RWPE2 (cell line): Measurements from ENCODE around the gene MPC2.
"Not testable (repeated sequence)": the region's sequence is repeated elsewhere in the genome, so short reads cannot be mapped to it uniquely, and the experiment has no call there.

Source experiments
- ATAC-seq: fragments of 200-7000 bp; cut with Tn5 transposase; 3 replicates; pipeline ENCODE4 v1.9.1; 2021; ENCODE audit warnings: low read depth
- DNase-seq: peaks from one replicate; pipeline ENCODE4 v3.0.0-alpha.2; 2020; ENCODE audit warnings: low spot score
- H3K27ac ChIP-seq: fragments of 450-650 bp; 2 replicates; pipeline ENCODE4 v1.5.1; 2017; ENCODE audit warnings: mild to moderate bottlenecking; ENCODE audit not compliant: poor library complexity, severe bottlenecking
- H3K27me3 ChIP-seq: fragments of 250-450 bp; sonication (Bioruptor Pico); 2 replicates; pipeline ENCODE4 v1.5.1; 2021; ENCODE audit warnings: mild to moderate bottlenecking, moderate library complexity; ENCODE audit not compliant: insufficient read depth, poor library complexity, severe bottlenecking
- H3K36me3 ChIP-seq: fragments of 250-450 bp; sonication (Bioruptor Pico); 2 replicates; pipeline ENCODE4 v1.5.1; 2020; ENCODE audit warnings: low read depth, mild to moderate bottlenecking, moderate library complexity
- H3K4me1 ChIP-seq: fragments of 250-450 bp; sonication (Bioruptor Pico); 2 replicates; pipeline ENCODE4 v1.5.1; 2021; ENCODE audit warnings: mild to moderate bottlenecking, moderate library complexity; ENCODE audit not compliant: insufficient read depth, poor library complexity, severe bottlenecking
- H3K4me3 ChIP-seq: fragments of 250-450 bp; sonication (Bioruptor Pico); 2 replicates; pipeline ENCODE4 v1.5.1; 2021; ENCODE audit warnings: mild to moderate bottlenecking, moderate library complexity; ENCODE audit not compliant: severe bottlenecking
- H3K9me3 ChIP-seq: fragments of 250-450 bp; sonication (Bioruptor Pico); 2 replicates; pipeline ENCODE4 v1.5.1; 2021; ENCODE audit warnings: mild to moderate bottlenecking, moderate library complexity; ENCODE audit not compliant: severe bottlenecking
- CTCF ChIP-seq: fragments of 450-650 bp; IDR thresholded peaks from one replicate; pipeline ENCODE4 v1.5.1; 2017; ENCODE audit warnings: mild to moderate bottlenecking, moderate library complexity; ENCODE audit not compliant: poor library complexity, severe bottlenecking

The MPC2 gene

GRCh38 chr1:167878372-167879160 lies 58.3 kb downstream of the MPC2 start:
- no peaks in the 10 kb centered on the region for H3K9me3 ChIP-seq
- no peak overlapping the region for H3K27ac ChIP-seq
- H3K4me3 ChIP-seq = no peak overlapping the region
- ATAC-seq (no peak), DNase-seq (no peak)
- H3K4me1 ChIP-seq = no peaks in the 10 kb centered on the region
- no peaks in the 10 kb centered on the region for H3K36me3 ChIP-seq
- TF ChIP-seq CTCF = no peak
- H3K27me3 ChIP-seq = no peaks in the 10 kb centered on the region

- no peak for TF ChIP-seq CTCF
- Histone ChIP-seq H3K9me3 (no peaks in the 10 kb centered on the region), H3K36me3 (no peaks in the 10 kb centered on the region), H3K4me1 (no peaks in the 10 kb centered on the region), H3K27me3 (no peaks in the 10 kb centered on the region), H3K4me3 (no peak overlapping the region), H3K27ac (no peak overlapping the region)
- ATAC-seq (no peak), DNase-seq (no peak)
Observed at GRCh38 chr1:167876597-167877175, 60.2 kb downstream of the MPC2 start.

- no peaks in the 10 kb centered on the region for H3K4me1 ChIP-seq
- DNase-seq (no peak), ATAC-seq (no peak)
- TF ChIP-seq CTCF = no peak
- H3K4me3 ChIP-seq = no peak overlapping the region
- no peaks in the 10 kb centered on the region for H3K9me3 ChIP-seq
- no peaks in the 10 kb centered on the region for H3K36me3 ChIP-seq
- H3K27me3 ChIP-seq = no peaks in the 10 kb centered on the region
- H3K27ac ChIP-seq = no peak overlapping the region
Observed at GRCh38 chr1:167871331-167871730, 65.5 kb downstream of the MPC2 start.

GRCh38 chr1:167869157-167870001 lies 67.5 kb downstream of the MPC2 start:
- H3K4me3 ChIP-seq, ATAC-seq, H3K4me1 ChIP-seq, DNase-seq, H3K27ac ChIP-seq, H3K9me3 ChIP-seq, H3K36me3 ChIP-seq, H3K27me3 ChIP-seq: not testable (repeated sequence)

GRCh38 chr1:167866739-167867414 lies 70.0 kb downstream of the MPC2 start:
- not testable (repeated sequence) for H3K27ac ChIP-seq, H3K27me3 ChIP-seq, DNase-seq, H3K4me1 ChIP-seq, H3K9me3 ChIP-seq, H3K36me3 ChIP-seq, H3K4me3 ChIP-seq, ATAC-seq
